Retinal pigment epithelial cell (primary cell): ENCODE results near the gene PRG2.

ENCODE experiments used
- DNase-seq: peaks from one replicate; pipeline ENCODE4 v3.0.0-alpha.2; 2010; ENCODE audit warnings: low read depth
- H3K4me3 ChIP-seq: 2 replicates; pipeline ENCODE4 v1.5.1; 2011; ENCODE audit warnings: mild to moderate bottlenecking, low read length, control low read depth, moderate library complexity
- CTCF ChIP-seq: conservative IDR thresholded peaks from 2 replicates; pipeline ENCODE4 v1.5.1; 2011; ENCODE audit warnings: low read depth, low read length, control low read depth, inconsistent platforms

The PRG2 gene

GRCh38 chr11:57395905-57396623 is 5.6 kb upstream of the PRG2 start:
- no peak overlapping the region for H3K4me3 ChIP-seq
- no peak for DNase-seq
- no peak for TF ChIP-seq CTCF

- no peak overlapping the region for H3K4me3 ChIP-seq
- no peak for TF ChIP-seq CTCF
- DNase-seq = no peak
Observed at GRCh38 chr11:57394203-57394965, 3.9 kb upstream of the PRG2 start.

GRCh38 chr11:57392763-57393105 is 2.3 kb upstream of the PRG2 start:
- TF ChIP-seq CTCF = no peak
- H3K4me3 ChIP-seq = no peak overlapping the region
- no peak for DNase-seq

GRCh38 chr11:57392066-57392762 is 1.8 kb upstream of the PRG2 start:
- TF ChIP-seq CTCF = no peak

GRCh38 chr11:57391539-57391938 is 1.1 kb upstream of the PRG2 start:
- no peak for DNase-seq
- TF ChIP-seq CTCF = no peak

More at GRCh38 chr11:57392066-57392762, 1.8 kb upstream of the PRG2 start:
- DNase-seq = no peak
- no peak overlapping the region for H3K4me3 ChIP-seq

GRCh38 chr11:57391111-57391510 is 661 bp upstream of the PRG2 start:
- no peak for TF ChIP-seq CTCF
- no peak overlapping the region for H3K4me3 ChIP-seq
- DNase-seq = no peak

More at GRCh38 chr11:57391539-57391938, 1.1 kb upstream of the PRG2 start:
- no peak overlapping the region for H3K4me3 ChIP-seq
